Ovary (tissue), 9 donors: Measurements from ENCODE around the gene GRIN2D. TPM values are rescaled to one million over a fixed set of nuclear protein-coding genes. Genes with fewer than 3 reads are reported as not detected.

Experiments used
- DNase-seq, 5 donors: peaks; one replicate each; pipeline ENCODE4 v3.0.0-alpha.2; 2019 to 2020
- H3K27ac ChIP-seq, 2 donors: fragments of 200-600 bp; one replicate each; pipeline versions ENCODE4 v1.5.1 to v1.8.0; 2019 to 2022
- H3K27me3 ChIP-seq: fragments of 200-600 bp; one replicate; pipeline ENCODE4 v1.8.0; 2022
- H3K36me3 ChIP-seq: fragments of 200-600 bp; sonication (generic); one replicate; pipeline ENCODE4 v1.5.1; 2019
- H3K4me1 ChIP-seq: one replicate; pipeline ENCODE4 v1.8.1; 2013; ENCODE audit warnings: mild to moderate bottlenecking, moderate library complexity; ENCODE audit not compliant: insufficient read depth
- H3K4me3 ChIP-seq: fragments of 200-600 bp; sonication (generic); one replicate; pipeline ENCODE4 v1.5.1; 2017
- H3K9me3 ChIP-seq, 2 donors: fragments of 200-600 bp in 1 of 2; sonication (generic) in 1 of 2; one replicate each; pipeline versions ENCODE4 v1.5.1 to v1.8.1; 2013 to 2019; ENCODE audit warnings: mild to moderate bottlenecking in 1 of 2, moderate library complexity in 1 of 2
- EP300 ChIP-seq: sonication (generic); formaldehyde crosslinking; IDR thresholded peaks from one replicate; pipeline ENCODE4 v1.6.1; 2017; ENCODE audit warnings: antibody characterized with exemption
- POLR2A ChIP-seq: fragments of 450-650 bp; IDR thresholded peaks from one replicate; pipeline ENCODE4 v1.6.1; 2017; ENCODE audit warnings: antibody characterized with exemption, mild to moderate bottlenecking, moderate library complexity
- WGBS, 3 donors: extraction: QIAGEN DNeasy Blood & Tissue Kit in 1 of 3; methylation state at CpG; one replicate each; pipeline versions ENCODE4 v1.1.5 to v1.1.7; 2013 to 2017; 5-methylcytosine and 5-hydroxymethylcytosine counted together
- intact Hi-C, 4 donors: fragments of 100-400 bp; cut with DNase I; formaldehyde crosslinking; loops; one replicate each; pipeline versions ENCODE4 v1.11.0 to v1.15.1; 2022 to 2023
- polyA plus RNA-seq, 2 donors: library from polyadenylated mRNA; stranded (reverse); fragments of 200-250 nt in 1 of 2; fragments of 350-450 nt in 1 of 2; fragmentation: Illumina TruSeq in 1 of 2; extraction: RNeasy Lipid Tissue Mini Kit (QIAGEN cat#74804) in 1 of 2; gene quantifications; one replicate each; pipeline ENCODE4 v1.2.3, GENCODE V29; 2013 to 2014
- total RNA-seq, 7 donors: library from RNA; depleted of rRNA in 2 of 7; stranded (reverse); fragments of >200 nt in 2 of 7; fragmentation: NEBNext Ultra II Directional in 3 of 7; extraction: Animal tissue kit (Norgen Biotek cat#: 25700) in 3 of 7; gene quantifications; one replicate each; pipeline versions ENCODE4 v1.1.0 to v1.2.4, GENCODE V29; 2016 to 2023
- TF ChIP-seq, protein P1 (sequence below), 3 donors: fragments of 450-650 bp in 2 of 3; fragments of 200-600 bp in 1 of 3; IDR thresholded peaks; one replicate each; pipeline versions ENCODE4 v1.5.1 to v1.8.0; 2016 to 2022; ENCODE audit warnings: antibody characterized with exemption in 3 of 3, mild to moderate bottlenecking in 1 of 3
- donor health status: DM: no; HTN: no; CAD: no; lungs with moderate emphysema.
- donor health status: DM: no; HTN: no; CAD: no.
- donor health status: Bipolar disorder and iron deficiency.
- donor health status: DM: yes; HTN: yes; CAD: no.
- donor health status: DM: no; HTN: no; CAD: no.
- donor health status: DM: yes; HTN: yes; CAD: no.

The GRIN2D gene
- total and polyA plus RNA-seq, 9 donors = 0.10 to 0.32 (median 0.12) TPM; not detected in 1

DNA sequence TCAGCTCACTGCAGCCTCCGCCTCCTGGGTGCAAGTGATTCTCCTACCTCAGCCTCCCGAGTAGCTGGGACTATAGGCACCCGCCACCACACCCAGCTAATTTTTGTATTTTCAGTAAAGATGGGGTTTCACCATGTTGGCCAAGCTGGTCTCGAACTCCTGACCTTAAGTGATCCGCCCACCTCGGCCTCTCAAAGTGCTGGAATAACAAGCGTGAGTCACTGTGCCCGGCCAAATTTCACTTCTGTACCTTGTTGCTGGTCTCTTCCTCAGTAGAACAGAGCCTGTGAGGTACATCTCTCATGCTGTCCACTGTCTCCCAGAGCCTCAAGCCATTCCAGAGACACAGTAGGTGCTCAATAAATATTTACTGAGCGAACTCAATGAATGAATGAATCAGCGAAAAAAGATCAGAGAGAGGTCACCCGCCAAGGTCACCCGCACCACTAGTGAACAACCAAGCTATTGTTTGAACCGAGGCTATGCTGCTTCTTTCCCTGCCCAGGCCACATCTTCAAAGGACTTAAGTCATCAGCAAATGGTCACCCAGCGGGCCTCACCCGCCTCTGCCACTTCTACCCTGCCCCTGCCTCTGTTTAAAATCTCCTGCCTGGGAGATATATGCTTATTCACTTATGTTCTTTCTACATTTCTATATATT lies 39.0 kb upstream of the GRIN2D start:
- Histone ChIP-seq H3K9me3 (no peaks in the 10 kb centered on the region), H3K4me3 (no peak overlapping the region), H3K4me1 (no peaks in the 10 kb centered on the region), H3K27me3 (no peaks in the 10 kb centered on the region), H3K27ac (no peak overlapping the region), H3K36me3 (no peaks in the 10 kb centered on the region)
- intact Hi-C loops = no loop called here
- WGBS, 3 donors = 85 to 90% (median 86%) methylated on average over 15 of the region's 15 CpGs
- DNase-seq = no peak
- TF ChIP-seq, protein P1, sequence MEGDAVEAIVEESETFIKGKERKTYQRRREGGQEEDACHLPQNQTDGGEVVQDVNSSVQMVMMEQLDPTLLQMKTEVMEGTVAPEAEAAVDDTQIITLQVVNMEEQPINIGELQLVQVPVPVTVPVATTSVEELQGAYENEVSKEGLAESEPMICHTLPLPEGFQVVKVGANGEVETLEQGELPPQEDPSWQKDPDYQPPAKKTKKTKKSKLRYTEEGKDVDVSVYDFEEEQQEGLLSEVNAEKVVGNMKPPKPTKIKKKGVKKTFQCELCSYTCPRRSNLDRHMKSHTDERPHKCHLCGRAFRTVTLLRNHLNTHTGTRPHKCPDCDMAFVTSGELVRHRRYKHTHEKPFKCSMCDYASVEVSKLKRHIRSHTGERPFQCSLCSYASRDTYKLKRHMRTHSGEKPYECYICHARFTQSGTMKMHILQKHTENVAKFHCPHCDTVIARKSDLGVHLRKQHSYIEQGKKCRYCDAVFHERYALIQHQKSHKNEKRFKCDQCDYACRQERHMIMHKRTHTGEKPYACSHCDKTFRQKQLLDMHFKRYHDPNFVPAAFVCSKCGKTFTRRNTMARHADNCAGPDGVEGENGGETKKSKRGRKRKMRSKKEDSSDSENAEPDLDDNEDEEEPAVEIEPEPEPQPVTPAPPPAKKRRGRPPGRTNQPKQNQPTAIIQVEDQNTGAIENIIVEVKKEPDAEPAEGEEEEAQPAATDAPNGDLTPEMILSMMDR (IDR thresholded peaks at IDR 0.05) = no peak
- TF ChIP-seq EP300 (no peak), POLR2A (no peak)

DNA sequence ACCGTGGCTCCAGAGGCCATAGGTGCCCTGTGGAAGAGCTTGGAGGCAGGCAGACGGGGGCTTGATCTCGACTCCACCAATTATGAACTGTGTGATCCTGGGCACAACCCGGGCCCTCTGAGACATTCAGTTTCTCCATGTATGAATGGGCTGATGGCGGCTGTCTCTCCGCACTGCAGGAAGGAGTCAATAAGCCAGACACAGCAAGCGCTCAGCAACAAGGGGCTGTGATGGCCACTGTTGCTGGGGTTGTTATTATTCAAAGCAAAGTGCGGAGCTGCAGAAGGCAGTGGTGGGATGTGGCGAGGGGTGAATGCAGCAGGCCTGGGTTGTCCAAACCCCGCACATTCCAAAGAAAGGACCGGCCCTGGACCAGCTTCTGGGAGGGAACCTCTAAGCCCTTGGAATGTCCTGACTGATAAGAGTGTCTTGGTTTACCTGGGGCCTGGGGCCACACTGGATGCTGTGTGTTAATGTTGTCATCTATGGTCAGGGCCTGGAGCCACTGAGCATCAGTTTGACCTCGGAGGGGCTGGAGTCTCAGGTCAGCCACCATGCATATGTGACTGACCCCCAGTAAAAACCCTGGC lies 38.0 kb upstream of the GRIN2D start:
- WGBS, 3 donors = 85 to 89% (median 86%) methylated on average over 12 of the region's 12 CpGs
- H3K36me3 ChIP-seq = no peaks in the 10 kb centered on the region
- H3K27me3 ChIP-seq = no peaks in the 10 kb centered on the region
- intact Hi-C loops = no loop called here
- no peaks in the 10 kb centered on the region for H3K9me3 ChIP-seq
- TF ChIP-seq POLR2A (no peak), EP300 (no peak)
- TF ChIP-seq, protein P1 (IDR thresholded peaks at IDR 0.05) = no peak
- no peak for DNase-seq
- no peak overlapping the region for H3K4me3 ChIP-seq
- H3K27ac ChIP-seq = no peak overlapping the region
- no peaks in the 10 kb centered on the region for H3K4me1 ChIP-seq

DNA sequence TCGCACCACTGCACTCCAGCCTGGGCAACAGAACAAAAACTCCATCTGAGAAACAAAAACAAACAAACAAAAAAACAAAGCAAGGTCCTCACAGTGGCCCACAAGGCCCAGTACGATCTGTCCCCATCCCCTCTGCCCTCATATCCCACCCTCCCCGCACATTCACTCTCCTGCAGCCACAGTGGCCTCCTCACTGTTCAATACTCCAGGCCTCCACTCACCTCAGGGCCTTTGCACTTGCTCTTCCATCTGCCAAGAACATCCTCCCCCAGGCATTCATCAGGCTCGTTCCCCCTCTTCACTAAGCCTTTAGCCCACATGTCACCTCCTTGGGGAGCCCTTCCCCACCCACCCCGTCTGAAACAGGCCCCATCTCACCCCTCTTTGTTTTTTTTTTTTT lies 34.3 kb upstream of the GRIN2D start:
- H3K36me3 ChIP-seq = no peaks in the 10 kb centered on the region
- no peak for DNase-seq
- no peak for TF ChIP-seq EP300
- TF ChIP-seq, protein P1 (IDR thresholded peaks at IDR 0.05) = no peak
- no peak for TF ChIP-seq POLR2A
- H3K4me3 ChIP-seq = no peak overlapping the region
- H3K9me3 ChIP-seq = no peaks in the 10 kb centered on the region
- intact Hi-C loops = no loop called here
- WGBS, 3 donors = 91 to 95% (median 94%) methylated on average over 5 of the region's 5 CpGs
- no peaks in the 10 kb centered on the region for H3K4me1 ChIP-seq
- no peak overlapping the region for H3K27ac ChIP-seq
- no peaks in the 10 kb centered on the region for H3K27me3 ChIP-seq

DNA sequence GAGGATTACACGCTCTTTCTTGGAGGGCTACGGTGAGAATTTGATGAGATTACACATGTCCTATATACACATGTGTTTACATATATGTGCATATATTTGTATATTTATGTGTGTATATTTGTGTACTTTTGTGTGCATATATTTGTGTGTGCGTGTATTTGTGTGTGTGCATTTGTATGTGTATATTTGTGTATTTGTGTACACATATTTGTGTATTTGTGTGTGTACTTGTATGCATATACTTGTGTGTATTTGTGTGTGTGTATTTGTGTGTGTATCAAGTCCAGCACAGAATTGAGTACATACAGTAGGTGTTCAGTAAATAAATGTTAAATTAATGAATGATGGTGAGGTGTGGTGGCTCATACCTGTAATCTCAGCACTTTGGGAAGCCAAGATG lies 31.6 kb upstream of the GRIN2D start:
- TF ChIP-seq, protein P1 (IDR thresholded peaks at IDR 0.05) = no peak
- no peak for TF ChIP-seq POLR2A
- no peak for TF ChIP-seq EP300
- DNase-seq = no peak
- Histone ChIP-seq H3K4me3 (no peak overlapping the region), H3K36me3 (no peaks in the 10 kb centered on the region), H3K27ac (no peak overlapping the region), H3K27me3 (no peaks in the 10 kb centered on the region), H3K4me1 (peaks cover 3% of the 10 kb centered on the region), H3K9me3 (no peaks in the 10 kb centered on the region)
- intact Hi-C loops = no loop called here
- 93 to 96% (median 95%) methylated on average over 3 of the region's 3 CpGs for WGBS, 3 donors
